NCI-H446 treated with DMSO at 0.1 percent for 48 hours (cell line): ENCODE measurements around the gene TEC.
"Not testable (repeated sequence)": the region's sequence is repeated elsewhere in the genome, so short reads cannot be mapped to it uniquely, and the experiment has no call there.

Source experiments
- DNase-seq: peaks from one replicate; lab custom pipeline; 2025; lab: John Stamatoyannopoulos, UW

Gene TEC

GRCh38 chr4:48242511-48243195 lies 27.0 kb downstream of the TEC start:
- DNase-seq, result no peak

GRCh38 chr4:48241731-48242130 lies 27.9 kb downstream of the TEC start:
- DNase-seq, result no peak

- DNase-seq, result no peak
These were observed 31.5 kb downstream of the TEC start for GRCh38 chr4:48237996-48238645.

GRCh38 chr4:48235050-48235449 lies 34.6 kb downstream of the TEC start:
- DNase-seq, result no peak

- no peak for DNase-seq
These were observed 35.1 kb downstream of the TEC start for GRCh38 chr4:48234575-48234974.

- DNase-seq, result no peak
These were observed 40.7 kb downstream of the TEC start for GRCh38 chr4:48228949-48229348.

GRCh38 chr4:48227662-48228061 lies 42.0 kb downstream of the TEC start:
- no peak for DNase-seq

- no peak for DNase-seq
These were observed 43.4 kb downstream of the TEC start for GRCh38 chr4:48226199-48226598.

- DNase-seq, result no peak
These were observed 44.1 kb downstream of the TEC start for GRCh38 chr4:48225368-48226141.

- DNase-seq, result no peak
These were observed 45.0 kb downstream of the TEC start for GRCh38 chr4:48224606-48225005.

- no peak for DNase-seq
These were observed 45.9 kb downstream of the TEC start for GRCh38 chr4:48223633-48224295.

GRCh38 chr4:48222491-48222890 lies 47.1 kb downstream of the TEC start:
- DNase-seq, result no peak

GRCh38 chr4:48219430-48219829 lies 50.2 kb downstream of the TEC start:
- DNase-seq, result not testable (repeated sequence)

GRCh38 chr4:48216563-48216962 lies 53.1 kb downstream of the TEC start:
- no peak for DNase-seq

- DNase-seq, result no peak
These were observed 53.7 kb downstream of the TEC start for GRCh38 chr4:48215977-48216376.

GRCh38 chr4:48212165-48212564 lies 57.5 kb downstream of the TEC start:
- DNase-seq, result no peak

- no peak for DNase-seq
These were observed 58.7 kb downstream of the TEC start for GRCh38 chr4:48210966-48211328.

GRCh38 chr4:48205626-48206025 lies 64.0 kb downstream of the TEC start:
- DNase-seq, result no peak

- no peak for DNase-seq
These were observed 64.5 kb downstream of the TEC start for GRCh38 chr4:48205107-48205506.

GRCh38 chr4:48203819-48204218 lies 65.8 kb downstream of the TEC start:
- DNase-seq, result no peak

- no peak for DNase-seq
These were observed 71.9 kb downstream of the TEC start for GRCh38 chr4:48197643-48198237.
